ENCODE results near the gene BANP.

GRCh38 chr16:88026964-88027938 is 76.0 kb downstream of the BANP start:
- TF ChIP-seq CTCF (conservative IDR thresholded peaks at IDR 0.05; ENCODE audit: low read length) = no peak
- no peak for TF ChIP-seq EZH2phosphoT487 (IDR thresholded peaks at IDR 0.05; ENCODE audit: borderline replicate concordance, low read depth, low read length)
